A673 (cell line): ENCODE results near the gene GJA5. TPM values are rescaled to one million over a fixed set of nuclear protein-coding genes. Genes with fewer than 3 reads are reported as not detected.

ENCODE experiments used
- BruUV-seq: library from RNA; stranded (reverse); fragments of 400-500 nt; replicated peaks from 2 replicates; lab custom pipeline; 2021; lab: Mats Ljungman, UMichigan
- CTCF ChIA-PET: fragments of 300-600 bp; sonication (Branson Sonifier 250); formaldehyde crosslinking; loops from one replicate; lab custom pipeline; 2022; ENCODE audit warnings: antibody characterized with exemption; lab: Charles Lee
- POLR2A ChIA-PET: fragments of 300-600 bp; sonication (Branson Sonifier 250); formaldehyde crosslinking; loops from one replicate; lab custom pipeline; 2022; ENCODE audit warnings: antibody characterized with exemption; ENCODE audit not compliant: low non-redundant PET; lab: Charles Lee
- DNase-seq: peaks from one replicate; pipeline ENCODE4 v3.0.0-alpha.2; 2015; ENCODE audit warnings: low spot score
- H3K27ac ChIP-seq: fragments of 200-600 bp; sonication (generic); 2 replicates; pipeline ENCODE4 v1.5.1; 2016; ENCODE audit warnings: mixed run types, low read depth, mild to moderate bottlenecking, mixed read lengths, antibody characterized with exemption, low read length; ENCODE audit not compliant: poor library complexity, severe bottlenecking
- H3K27me3 ChIP-seq: fragments of 200-600 bp; sonication (generic); replicated peaks from 2 replicates; pipeline ENCODE4 v1.6.1; 2017; ENCODE audit warnings: mixed run types, low read depth, mild to moderate bottlenecking, mixed read lengths, antibody characterized with exemption, low read length; ENCODE audit not compliant: insufficient read depth, poor library complexity
- H3K36me3 ChIP-seq: fragments of 200-600 bp; sonication (generic); 2 replicates; pipeline ENCODE4 v1.6.1; 2016; ENCODE audit warnings: mixed run types, mild to moderate bottlenecking, mixed read lengths, antibody characterized with exemption, low read length; ENCODE audit not compliant: insufficient read depth, poor library complexity, severe bottlenecking
- H3K4me1 ChIP-seq: fragments of 200-600 bp; sonication (generic); 2 replicates; pipeline ENCODE4 v1.6.1; 2017; ENCODE audit warnings: mixed run types, mild to moderate bottlenecking, mixed read lengths, antibody characterized with exemption, low read length; ENCODE audit not compliant: insufficient read depth, poor library complexity, severe bottlenecking
- H3K4me3 ChIP-seq: fragments of 200-600 bp; sonication (generic); 2 replicates; pipeline ENCODE4 v1.5.1; 2016; ENCODE audit warnings: low read depth, mixed run types, mild to moderate bottlenecking, mixed read lengths, low read length; ENCODE audit not compliant: poor library complexity, severe bottlenecking
- H3K9me3 ChIP-seq: fragments of 200-600 bp; sonication (generic); 2 replicates; pipeline ENCODE4 v1.6.1; 2016; ENCODE audit warnings: mixed run types, low read depth, mild to moderate bottlenecking, mixed read lengths, antibody characterized with exemption, low read length; ENCODE audit not compliant: poor library complexity, severe bottlenecking
- EZH2 ChIP-seq: fragments of 200-600 bp; sonication (generic); IDR thresholded peaks from 2 replicates; pipeline ENCODE4 v1.6.1; 2017; ENCODE audit warnings: borderline replicate concordance, low read depth, mild to moderate bottlenecking, mixed read lengths, antibody characterized with exemption, low read length; ENCODE audit not compliant: poor library complexity, severe bottlenecking
- intact Hi-C: fragments of 100-400 bp; cut with micrococcal nuclease; formaldehyde crosslinking; loops from one replicate; pipeline ENCODE4 v1.10.0; 2022; ENCODE audit not compliant: unreplicated experiment
- total RNA-seq: library from RNA; stranded (reverse); gene quantifications from 2 replicates; pipeline ENCODE4 v1.2.3, GENCODE V29; 2021
- TF ChIP-seq, protein P1 (sequence below): fragments of 300-800, 200-600 bp; sonication (generic); conservative IDR thresholded peaks from 2 replicates; pipeline ENCODE4 v1.5.1; 2017; ENCODE audit warnings: low read depth, mild to moderate bottlenecking, antibody characterized with exemption, low read length, moderate library complexity, mixed read lengths

GJA5 gene
- total RNA-seq, 1 experiment from 2014 or later, result not detected

DNA sequence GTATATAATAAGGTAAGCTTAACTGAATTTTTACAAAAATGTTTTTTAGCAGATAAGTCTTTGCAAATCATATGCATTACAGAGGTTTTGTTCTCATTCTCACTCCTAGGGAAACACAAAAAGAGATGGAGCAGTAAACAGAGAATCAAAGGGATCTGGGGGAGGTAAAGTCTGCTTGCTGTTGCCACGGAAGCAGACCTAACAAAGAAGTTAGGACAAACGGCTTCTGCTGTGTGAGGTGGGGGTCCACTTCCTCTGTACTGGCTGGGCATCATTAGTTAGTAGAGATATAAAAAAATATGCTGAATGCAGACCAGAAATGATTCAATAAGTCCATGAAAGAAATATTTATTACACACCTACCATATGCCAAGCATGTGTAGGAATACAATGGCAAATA is 34.2 kb downstream of the GJA5 start:
- BruUV-seq, result no TSS peak
- H3K27ac ChIP-seq, result no peak overlapping the region
- H3K27me3 ChIP-seq, result peaks cover 18% of the 10 kb centered on the region
- no peak overlapping the region for H3K4me3 ChIP-seq
- no peak for DNase-seq
- no peaks in the 10 kb centered on the region for H3K36me3 ChIP-seq
- intact Hi-C loops, result no loop called here
- no peaks in the 10 kb centered on the region for H3K4me1 ChIP-seq
- CTCF ChIA-PET, result no interaction called here
- POLR2A ChIA-PET, result no interaction called here
- no peak for TF ChIP-seq EZH2
- TF ChIP-seq, protein P1, sequence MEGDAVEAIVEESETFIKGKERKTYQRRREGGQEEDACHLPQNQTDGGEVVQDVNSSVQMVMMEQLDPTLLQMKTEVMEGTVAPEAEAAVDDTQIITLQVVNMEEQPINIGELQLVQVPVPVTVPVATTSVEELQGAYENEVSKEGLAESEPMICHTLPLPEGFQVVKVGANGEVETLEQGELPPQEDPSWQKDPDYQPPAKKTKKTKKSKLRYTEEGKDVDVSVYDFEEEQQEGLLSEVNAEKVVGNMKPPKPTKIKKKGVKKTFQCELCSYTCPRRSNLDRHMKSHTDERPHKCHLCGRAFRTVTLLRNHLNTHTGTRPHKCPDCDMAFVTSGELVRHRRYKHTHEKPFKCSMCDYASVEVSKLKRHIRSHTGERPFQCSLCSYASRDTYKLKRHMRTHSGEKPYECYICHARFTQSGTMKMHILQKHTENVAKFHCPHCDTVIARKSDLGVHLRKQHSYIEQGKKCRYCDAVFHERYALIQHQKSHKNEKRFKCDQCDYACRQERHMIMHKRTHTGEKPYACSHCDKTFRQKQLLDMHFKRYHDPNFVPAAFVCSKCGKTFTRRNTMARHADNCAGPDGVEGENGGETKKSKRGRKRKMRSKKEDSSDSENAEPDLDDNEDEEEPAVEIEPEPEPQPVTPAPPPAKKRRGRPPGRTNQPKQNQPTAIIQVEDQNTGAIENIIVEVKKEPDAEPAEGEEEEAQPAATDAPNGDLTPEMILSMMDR, result no peak
- no peaks in the 10 kb centered on the region for H3K9me3 ChIP-seq

DNA sequence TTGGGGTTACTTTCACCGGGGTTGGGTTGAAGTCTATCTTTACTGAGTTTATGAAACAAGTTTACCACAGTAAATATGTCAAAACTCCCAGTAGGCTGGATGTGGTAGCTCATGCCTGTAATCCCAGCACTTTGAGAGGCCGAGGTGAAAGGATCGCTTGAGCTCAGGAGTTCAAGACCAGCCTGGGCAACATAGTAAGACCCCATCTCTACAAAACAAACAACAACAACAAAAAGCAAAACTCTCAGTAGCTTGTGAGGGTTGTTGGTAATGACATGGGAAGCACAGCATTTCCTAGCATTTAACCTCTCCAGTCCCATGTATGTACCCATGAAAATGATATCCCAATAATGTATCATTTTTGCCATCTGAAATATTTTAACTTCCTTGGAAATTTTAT is 34.7 kb downstream of the GJA5 start:
- Histone ChIP-seq H3K4me1 (no peaks in the 10 kb centered on the region), H3K36me3 (no peaks in the 10 kb centered on the region), H3K9me3 (no peaks in the 10 kb centered on the region), H3K27ac (no peak overlapping the region), H3K27me3 (peaks cover 14% of the 10 kb centered on the region), H3K4me3 (no peak overlapping the region)
- no peak for DNase-seq
- ChIA-PET POLR2A (no interaction called here), CTCF (no interaction called here)
- BruUV-seq, result no TSS peak
- TF ChIP-seq EZH2, result no peak
- TF ChIP-seq, protein P1, result no peak
- intact Hi-C loops, result no loop called here

DNA sequence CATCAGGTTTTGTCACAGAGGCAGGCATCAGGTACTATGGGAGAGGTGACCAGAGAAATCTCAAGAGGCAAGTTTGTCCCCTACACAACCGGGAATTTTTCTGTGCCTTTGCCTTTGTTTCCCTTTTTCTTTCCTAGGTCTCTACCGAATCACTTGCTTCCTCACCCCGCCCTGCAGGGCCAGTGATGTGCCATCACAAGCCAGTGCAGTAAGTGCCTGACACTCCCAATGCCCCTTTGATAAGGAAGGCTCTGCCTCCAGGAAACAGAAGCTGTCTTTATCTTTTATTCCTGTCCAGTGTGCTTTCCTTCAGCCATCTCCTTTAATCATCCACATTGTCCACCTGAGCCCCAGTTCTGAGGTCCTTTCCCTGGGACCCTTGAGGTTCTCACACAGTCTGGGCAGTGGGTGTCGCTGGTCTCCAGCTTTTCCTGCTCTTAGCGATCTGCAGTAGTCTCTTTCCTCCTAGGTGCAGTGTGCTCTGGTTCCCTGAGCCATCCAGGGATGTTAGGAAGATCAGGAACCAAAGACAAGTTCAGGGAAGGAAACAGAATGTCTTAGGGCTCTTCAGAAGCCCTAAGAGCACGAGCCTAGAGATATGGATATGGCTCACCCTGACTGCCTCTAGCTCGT is 36.6 kb downstream of the GJA5 start:
- intact Hi-C loops, result loop anchor here (1.0 to 5.0 kb wide), 2 partner anchors 43 to 166 kb away; no protein-coding TSS in a partner anchor
- Histone ChIP-seq H3K36me3 (no peaks in the 10 kb centered on the region), H3K4me1 (no peaks in the 10 kb centered on the region), H3K9me3 (no peaks in the 10 kb centered on the region), H3K27me3 (peaks cover 11% of the 10 kb centered on the region), H3K27ac (no peak overlapping the region), H3K4me3 (no peak overlapping the region)
- TF ChIP-seq EZH2, result no peak
- TF ChIP-seq, protein P1, result peak; percentile 58
- ChIA-PET CTCF (interaction anchor here (1.1 kb wide), 1 partner anchor 169 kb away, joined by 6 read pairs; no protein-coding TSS in a partner anchor), POLR2A (no interaction called here)
- no TSS peak for BruUV-seq
- peak; percentile 39 for DNase-seq
